IMR-90 (cell line): ENCODE measurements around the gene ANKLE2.
"Not testable (repeated sequence)": the region's sequence is repeated elsewhere in the genome, so short reads cannot be mapped to it uniquely, and the experiment has no call there.

ENCODE experiments used
- BHLHE40 ChIP-seq: fragments of 150-350 bp; IDR thresholded peaks from 2 replicates; pipeline ENCODE4 v1.6.1; 2016; ENCODE audit warnings: mild to moderate bottlenecking, low read depth, low read length
- CEBPB ChIP-seq: IDR thresholded peaks from 2 replicates; pipeline ENCODE4 v1.6.1; 2012; ENCODE audit warnings: low read depth, low read length, improper control_type of control experiment
- CHD1 ChIP-seq: IDR thresholded peaks from 2 replicates; pipeline ENCODE4 v1.6.1; 2012; ENCODE audit warnings: low read depth, low read length, improper control_type of control experiment
- FOS ChIP-seq: fragments of 150-350 bp; IDR thresholded peaks from 2 replicates; pipeline ENCODE4 v1.6.1; 2016; ENCODE audit warnings: low read depth, low read length
- MAFK ChIP-seq: IDR thresholded peaks from 2 replicates; pipeline ENCODE4 v1.6.1; 2012; ENCODE audit warnings: low read depth, low read length, improper control_type of control experiment
- MAZ ChIP-seq: IDR thresholded peaks from 2 replicates; pipeline ENCODE4 v1.6.1; 2012; ENCODE audit warnings: low read depth, mild to moderate bottlenecking, low read length, improper control_type of control experiment, moderate library complexity, borderline replicate concordance
- POLR2A ChIP-seq: IDR thresholded peaks from 2 replicates; pipeline ENCODE4 v1.6.1; 2012; ENCODE audit warnings: mild to moderate bottlenecking, low read depth, low read length
- RAD21 ChIP-seq: IDR thresholded peaks from 2 replicates; pipeline ENCODE4 v1.6.1; 2012; ENCODE audit warnings: low read length, improper control_type of control experiment
- RCOR1 ChIP-seq: IDR thresholded peaks from 2 replicates; pipeline ENCODE4 v1.6.1; 2012; ENCODE audit warnings: mild to moderate bottlenecking, low read length, improper control_type of control experiment; ENCODE audit not compliant: insufficient replicate concordance
- RFX5 ChIP-seq: IDR thresholded peaks from 2 replicates; pipeline ENCODE4 v1.8.0; 2012; ENCODE audit warnings: low read depth, mild to moderate bottlenecking, low read length, moderate library complexity
- SMC3 ChIP-seq: fragments of 150-350 bp; IDR thresholded peaks from 2 replicates; pipeline ENCODE4 v1.6.1; 2016; ENCODE audit warnings: low read depth, mild to moderate bottlenecking, antibody characterized with exemption, low read length, moderate library complexity
- TF ChIP-seq, protein P1 (sequence below): conservative IDR thresholded peaks from 2 replicates; pipeline ENCODE4 v1.5.1; 2012; ENCODE audit warnings: mild to moderate bottlenecking, low read depth, low read length, improper control_type of control experiment
- TF ChIP-seq, protein P2 (sequence below): fragments of 150-350 bp; IDR thresholded peaks from 2 replicates; pipeline ENCODE4 v1.6.1; 2017; ENCODE audit warnings: mild to moderate bottlenecking, antibody characterized with exemption, low read length, low read depth

DNA sequence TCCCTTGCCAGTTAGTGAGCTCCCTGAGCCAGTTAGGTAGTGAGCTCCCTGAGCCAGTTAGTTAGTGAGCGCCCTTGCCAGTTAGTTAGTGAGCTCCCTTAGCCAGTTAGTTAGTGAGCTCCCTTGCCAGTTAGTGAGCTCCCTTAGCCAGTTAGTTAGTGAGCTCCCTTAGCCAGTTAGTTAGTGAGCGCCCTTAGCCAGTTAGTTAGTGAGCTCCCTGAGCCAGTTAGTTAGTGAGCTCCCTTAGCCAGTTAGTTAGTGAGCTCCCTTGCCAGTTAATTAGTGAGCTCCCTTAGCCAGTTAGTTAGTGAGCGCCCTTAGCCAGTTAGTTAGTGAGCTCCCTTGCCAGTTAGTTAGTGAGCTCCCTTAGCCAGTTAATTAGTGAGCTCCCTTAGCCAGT is 69.6 kb downstream of the ANKLE2 start:
- TF ChIP-seq RAD21, POLR2A, SMC3, CHD1, RFX5, RCOR1, MAZ, BHLHE40, FOS, CEBPB, MAFK: not testable (repeated sequence)
- TF ChIP-seq, protein P1, sequence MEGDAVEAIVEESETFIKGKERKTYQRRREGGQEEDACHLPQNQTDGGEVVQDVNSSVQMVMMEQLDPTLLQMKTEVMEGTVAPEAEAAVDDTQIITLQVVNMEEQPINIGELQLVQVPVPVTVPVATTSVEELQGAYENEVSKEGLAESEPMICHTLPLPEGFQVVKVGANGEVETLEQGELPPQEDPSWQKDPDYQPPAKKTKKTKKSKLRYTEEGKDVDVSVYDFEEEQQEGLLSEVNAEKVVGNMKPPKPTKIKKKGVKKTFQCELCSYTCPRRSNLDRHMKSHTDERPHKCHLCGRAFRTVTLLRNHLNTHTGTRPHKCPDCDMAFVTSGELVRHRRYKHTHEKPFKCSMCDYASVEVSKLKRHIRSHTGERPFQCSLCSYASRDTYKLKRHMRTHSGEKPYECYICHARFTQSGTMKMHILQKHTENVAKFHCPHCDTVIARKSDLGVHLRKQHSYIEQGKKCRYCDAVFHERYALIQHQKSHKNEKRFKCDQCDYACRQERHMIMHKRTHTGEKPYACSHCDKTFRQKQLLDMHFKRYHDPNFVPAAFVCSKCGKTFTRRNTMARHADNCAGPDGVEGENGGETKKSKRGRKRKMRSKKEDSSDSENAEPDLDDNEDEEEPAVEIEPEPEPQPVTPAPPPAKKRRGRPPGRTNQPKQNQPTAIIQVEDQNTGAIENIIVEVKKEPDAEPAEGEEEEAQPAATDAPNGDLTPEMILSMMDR = not testable (repeated sequence)
- TF ChIP-seq, protein P2, sequence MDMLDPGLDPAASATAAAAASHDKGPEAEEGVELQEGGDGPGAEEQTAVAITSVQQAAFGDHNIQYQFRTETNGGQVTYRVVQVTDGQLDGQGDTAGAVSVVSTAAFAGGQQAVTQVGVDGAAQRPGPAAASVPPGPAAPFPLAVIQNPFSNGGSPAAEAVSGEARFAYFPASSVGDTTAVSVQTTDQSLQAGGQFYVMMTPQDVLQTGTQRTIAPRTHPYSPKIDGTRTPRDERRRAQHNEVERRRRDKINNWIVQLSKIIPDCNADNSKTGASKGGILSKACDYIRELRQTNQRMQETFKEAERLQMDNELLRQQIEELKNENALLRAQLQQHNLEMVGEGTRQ = not testable (repeated sequence)
